ENCODE measurements around the gene SUCLG1. TPM values are rescaled to one million over a fixed set of nuclear protein-coding genes. Genes with fewer than 3 reads are reported as not detected.

The SUCLG1 gene
- polyA plus RNA-seq, 2 of the 4 experiments (the other 2 are of a cell fraction) = 90.0 to 144 TPM

DNA sequence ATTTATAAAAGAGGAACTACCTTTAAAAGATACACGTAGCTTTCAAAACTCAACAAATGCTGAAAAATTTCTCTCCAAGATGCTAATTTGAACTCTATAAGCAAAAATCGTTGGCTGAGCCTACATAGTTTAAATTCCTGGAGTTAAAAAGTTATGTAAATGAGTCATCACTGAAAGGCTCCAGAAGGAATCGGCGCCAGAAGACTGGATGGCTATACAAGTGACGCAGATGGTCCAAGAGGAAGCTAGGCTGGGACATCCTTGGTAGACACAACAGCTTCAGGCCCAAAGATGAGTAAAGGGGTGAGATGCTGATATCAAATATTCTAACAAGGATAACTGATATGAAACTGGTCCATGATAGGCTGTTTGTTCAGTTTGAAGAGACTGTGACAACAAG, 34.4 kb upstream of the SUCLG1 start:
- FAIRE-seq (peak; percentile 72), DNase-seq (ENCODE audit: low read depth in 1 of 2, low spot score in 1 of 2) (peak in 1 of 2 experiments; percentile 66), ATAC-seq (peak; percentile 72 to 78; a peak in 5 of 6 replicates)
- Histone ChIP-seq H3K4me1 (peaks cover 15% of the 10 kb centered on the region), H3K4me2 (peak overlapping the region; percentile 38), H3K4me3 (no peak overlapping the region), H3K9me3 (no peaks in the 10 kb centered on the region), H3K27ac (peak overlapping the region; percentile 53 to 72; a peak in 5 of 6 replicates)
- ChIA-PET CTCF (interaction anchor here (1.2 to 2.0 kb wide), 3 partner anchors 138 to 433 kb away, joined by 3 to 8 read pairs (median 4); no protein-coding TSS in a partner anchor), POLR2A (interaction anchor here (2.0 kb wide), 1 partner anchor 35 kb away, joined by 4 read pairs; the partner anchor contains the start of gene SUCLG1)
- no peak for TF ChIP-seq CEBPB (IDR thresholded peaks at IDR 0.05)
- peak; percentile 16; the same call in 1 of the 2 replicates for TF ChIP-seq JUNB (IDR thresholded peaks at IDR 0.05)
- no peak for TF ChIP-seq FOSL2 (IDR thresholded peaks at IDR 0.05)
- peak; percentile 83 for TF ChIP-seq FOSL2 (CRISPR knock-in tag; IDR thresholded peaks at IDR 0.05)
- WGBS (ENCODE audit: missing lambda C conversion rate) = 31% methylated on average over 5 of the region's 5 CpGs

DNA sequence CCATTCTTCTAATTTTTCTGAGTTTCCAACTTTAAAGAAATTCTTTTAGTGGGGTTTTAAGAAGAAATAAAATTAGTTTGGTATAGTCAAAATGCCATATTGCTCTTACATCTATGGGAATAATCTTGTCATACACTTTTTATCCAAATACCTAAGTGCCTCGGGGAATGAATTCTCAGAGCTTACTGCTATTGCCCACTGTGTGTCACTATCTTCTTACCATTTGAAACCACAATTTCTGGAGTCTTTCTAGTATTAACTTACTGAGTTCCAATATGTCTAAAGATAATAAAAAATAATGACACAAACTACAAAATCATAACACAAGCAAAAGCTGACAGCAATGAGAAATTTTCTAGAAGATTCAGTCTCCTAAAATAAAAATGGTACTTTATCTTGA, 33.5 kb upstream of the SUCLG1 start:
- FAIRE-seq (peak; percentile 68), ATAC-seq (no peak), DNase-seq (ENCODE audit: low read depth in 1 of 2, low spot score in 1 of 2) (no peak)
- H3K9me3 ChIP-seq = no peaks in the 10 kb centered on the region
- no peak overlapping the region for H3K4me2 ChIP-seq
- ChIA-PET CTCF (interaction anchor here (0.8 to 2.0 kb wide), 3 partner anchors 9 to 366 kb away, joined by 3 to 8 read pairs (median 4); no protein-coding TSS in a partner anchor), POLR2A (interaction anchor here (0.8 to 2.0 kb wide), 2 partner anchors 34 to 414 kb away, joined by 3 to 4 read pairs; partner anchors contain the start of gene SUCLG1)
- no peak overlapping the region for H3K4me3 ChIP-seq
- TF ChIP-seq SMC3 (IDR thresholded peaks at IDR 0.05) = 0 out of 3 replicates have a peak, but pooled peaks have one; percentile 18
- TF ChIP-seq, protein P1, sequence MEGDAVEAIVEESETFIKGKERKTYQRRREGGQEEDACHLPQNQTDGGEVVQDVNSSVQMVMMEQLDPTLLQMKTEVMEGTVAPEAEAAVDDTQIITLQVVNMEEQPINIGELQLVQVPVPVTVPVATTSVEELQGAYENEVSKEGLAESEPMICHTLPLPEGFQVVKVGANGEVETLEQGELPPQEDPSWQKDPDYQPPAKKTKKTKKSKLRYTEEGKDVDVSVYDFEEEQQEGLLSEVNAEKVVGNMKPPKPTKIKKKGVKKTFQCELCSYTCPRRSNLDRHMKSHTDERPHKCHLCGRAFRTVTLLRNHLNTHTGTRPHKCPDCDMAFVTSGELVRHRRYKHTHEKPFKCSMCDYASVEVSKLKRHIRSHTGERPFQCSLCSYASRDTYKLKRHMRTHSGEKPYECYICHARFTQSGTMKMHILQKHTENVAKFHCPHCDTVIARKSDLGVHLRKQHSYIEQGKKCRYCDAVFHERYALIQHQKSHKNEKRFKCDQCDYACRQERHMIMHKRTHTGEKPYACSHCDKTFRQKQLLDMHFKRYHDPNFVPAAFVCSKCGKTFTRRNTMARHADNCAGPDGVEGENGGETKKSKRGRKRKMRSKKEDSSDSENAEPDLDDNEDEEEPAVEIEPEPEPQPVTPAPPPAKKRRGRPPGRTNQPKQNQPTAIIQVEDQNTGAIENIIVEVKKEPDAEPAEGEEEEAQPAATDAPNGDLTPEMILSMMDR (IDR thresholded peaks at IDR 0.05) = peak; percentile 28; the same call in 2 of the 3 replicates
- TF ChIP-seq RAD21 (conservative IDR thresholded peaks at IDR 0.05 in 1 of 2, IDR thresholded peaks at IDR 0.05 in 1 of 2) = peak in 1 of 2 experiments; percentile 41; a peak in 4 of 5 replicates
- no peak for TF ChIP-seq GATA3 (IDR thresholded peaks at IDR 0.05; ENCODE audit: borderline replicate concordance)
- TF ChIP-seq NR3C1 (IDR thresholded peaks at IDR 0.05) = no peak
- peaks cover 17% of the 10 kb centered on the region for H3K4me1 ChIP-seq
- WGBS (ENCODE audit: missing lambda C conversion rate) = 29% methylated on average over 1 of the region's 1 CpG
- H3K27ac ChIP-seq = no peak overlapping the region

DNA sequence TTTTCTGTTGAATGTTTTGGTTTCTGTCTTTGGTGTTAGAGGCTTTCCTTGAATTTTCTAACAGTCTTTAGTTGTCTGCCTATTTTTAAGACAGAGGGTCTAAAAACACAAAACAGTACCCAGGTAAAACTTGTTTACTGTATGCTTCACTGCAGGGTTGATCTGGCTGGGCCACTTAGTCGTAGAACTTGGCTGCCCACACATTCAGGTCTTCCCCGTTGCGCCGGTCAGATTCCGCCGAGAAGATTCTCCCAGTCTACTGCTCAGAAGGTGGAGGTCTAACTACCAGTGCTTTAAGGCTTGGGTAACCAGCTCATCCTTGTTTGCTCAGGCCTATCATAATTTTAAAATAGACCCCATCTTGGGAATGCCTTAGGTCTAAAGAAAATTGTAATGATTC, 32.7 kb upstream of the SUCLG1 start:
- Histone ChIP-seq H3K9me3 (no peaks in the 10 kb centered on the region), H3K4me2 (no peak overlapping the region), H3K4me3 (no peak overlapping the region), H3K27ac (no peak overlapping the region), H3K4me1 (peaks cover 25% of the 10 kb centered on the region)
- ATAC-seq (no peak), DNase-seq (ENCODE audit: low read depth in 1 of 2, low spot score in 1 of 2) (no peak), FAIRE-seq (no peak)
- WGBS (ENCODE audit: missing lambda C conversion rate) = 86% methylated on average over 6 of the region's 6 CpGs
- TF ChIP-seq KDM1A (IDR thresholded peaks at IDR 0.05; ENCODE audit: low read depth) = no peak
- no peak for TF ChIP-seq BHLHE40 (IDR thresholded peaks at IDR 0.05; ENCODE audit: low read depth, low read length)
- TF ChIP-seq JUN (IDR thresholded peaks at IDR 0.05) = no peak
- no peak for TF ChIP-seq SMC3 (IDR thresholded peaks at IDR 0.05)
- TF ChIP-seq, protein P2, sequence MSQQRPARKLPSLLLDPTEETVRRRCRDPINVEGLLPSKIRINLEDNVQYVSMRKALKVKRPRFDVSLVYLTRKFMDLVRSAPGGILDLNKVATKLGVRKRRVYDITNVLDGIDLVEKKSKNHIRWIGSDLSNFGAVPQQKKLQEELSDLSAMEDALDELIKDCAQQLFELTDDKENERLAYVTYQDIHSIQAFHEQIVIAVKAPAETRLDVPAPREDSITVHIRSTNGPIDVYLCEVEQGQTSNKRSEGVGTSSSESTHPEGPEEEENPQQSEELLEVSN (IDR thresholded peaks at IDR 0.05; ENCODE audit: borderline replicate concordance, low read depth) = no peak
- TF ChIP-seq, protein P3, sequence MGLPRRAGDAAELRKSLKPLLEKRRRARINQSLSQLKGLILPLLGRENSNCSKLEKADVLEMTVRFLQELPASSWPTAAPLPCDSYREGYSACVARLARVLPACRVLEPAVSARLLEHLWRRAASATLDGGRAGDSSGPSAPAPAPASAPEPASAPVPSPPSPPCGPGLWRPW (IDR thresholded peaks at IDR 0.05) = no peak
- ChIA-PET CTCF (interaction anchor here (0.5 to 1.7 kb wide), 5 partner anchors 8 to 552 kb away, joined by 3 to 4 read pairs (median 3); no protein-coding TSS in a partner anchor), POLR2A (no interaction called here)

DNA sequence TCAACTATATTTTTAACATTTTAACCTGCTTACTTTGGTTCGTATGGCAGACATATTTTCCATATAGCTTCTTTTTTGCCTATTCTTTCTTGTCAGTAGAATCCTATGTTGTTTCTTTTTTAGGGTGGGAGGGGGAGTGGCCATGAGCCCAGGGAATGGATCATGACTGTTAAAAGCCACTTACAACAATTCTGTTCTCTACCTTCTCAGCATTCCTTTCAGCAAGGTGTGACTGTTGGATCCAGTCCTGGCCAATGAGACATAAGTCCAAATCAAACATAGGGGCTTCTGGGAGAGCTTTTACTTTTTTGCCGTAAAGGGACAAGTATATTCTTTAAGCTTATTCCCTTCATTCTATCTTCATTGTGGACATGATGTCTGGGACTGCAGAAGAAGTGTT, 32.2 kb upstream of the SUCLG1 start:
- WGBS (ENCODE audit: missing lambda C conversion rate) = 60% methylated on average over 2 of the region's 2 CpGs
- FAIRE-seq (no peak), DNase-seq (ENCODE audit: low read depth in 1 of 2, low spot score in 1 of 2) (no peak), ATAC-seq (no peak)
- H3K4me2 ChIP-seq = no peak overlapping the region
- TF ChIP-seq CHD2 (IDR thresholded peaks at IDR 0.05; ENCODE audit: low read length, partially characterized antibody) (no peak), EHMT2 (IDR thresholded peaks at IDR 0.05; ENCODE audit: low read depth) (no peak), HDAC2 (IDR thresholded peaks at IDR 0.05) (no peak), GATA3 (IDR thresholded peaks at IDR 0.05; ENCODE audit: borderline replicate concordance) (no peak), TFCP2L1 (CRISPR knock-in tag; IDR thresholded peaks at IDR 0.05) (no peak), HOXA7 (CRISPR knock-in tag; IDR thresholded peaks at IDR 0.05) (no peak), NPAS2 (CRISPR knock-in tag; IDR thresholded peaks at IDR 0.05; ENCODE audit: borderline replicate concordance) (no peak), JUNB (IDR thresholded peaks at IDR 0.05) (no peak), SREBF2 (IDR thresholded peaks at IDR 0.05) (no peak), HEYL (CRISPR knock-in tag; IDR thresholded peaks at IDR 0.05) (no peak), FOSB (CRISPR knock-in tag; IDR thresholded peaks at IDR 0.05) (no peak), RCOR1 (IDR thresholded peaks at IDR 0.05; ENCODE audit: low read depth, low read length) (no peak)
- TF ChIP-seq, protein P3 (IDR thresholded peaks at IDR 0.05) = no peak
- TF ChIP-seq, protein P4, sequence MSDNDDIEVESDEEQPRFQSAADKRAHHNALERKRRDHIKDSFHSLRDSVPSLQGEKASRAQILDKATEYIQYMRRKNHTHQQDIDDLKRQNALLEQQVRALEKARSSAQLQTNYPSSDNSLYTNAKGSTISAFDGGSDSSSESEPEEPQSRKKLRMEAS (IDR thresholded peaks at IDR 0.05) = no peak
- no peak overlapping the region for H3K4me3 ChIP-seq
- CTCF ChIA-PET = interaction anchor here (0.5 to 1.1 kb wide), 2 partner anchors 435 to 553 kb away, joined by 3 read pairs; no protein-coding TSS in a partner anchor
- POLR2A ChIA-PET = no interaction called here
- H3K4me1 ChIP-seq = peaks cover 30% of the 10 kb centered on the region
- H3K27ac ChIP-seq = no peak overlapping the region
- no peaks in the 10 kb centered on the region for H3K9me3 ChIP-seq
